MM.1S (cell line): ENCODE measurements around the gene MACROD2.

Experiments
- DNase-seq: peaks from one replicate; pipeline ENCODE4 v3.0.0-alpha.2; 2015
- H2AFZ ChIP-seq: fragments of 300-600 bp; sonication (generic); 2 replicates; pipeline ENCODE4 v1.6.0; 2016; ENCODE audit warnings: antibody characterized with exemption, low read length
- H3F3A ChIP-seq: fragments of 300-600 bp; sonication (generic); 2 replicates; pipeline ENCODE4 v1.6.1; 2016; ENCODE audit warnings: mild to moderate bottlenecking, antibody characterized with exemption, low read length, moderate library complexity, mixed read lengths; ENCODE audit not compliant: insufficient read depth
- H3K27ac ChIP-seq: fragments of 300-600 bp; sonication (generic); 2 replicates; pipeline ENCODE4 v1.5.1; 2016; ENCODE audit warnings: mild to moderate bottlenecking, low read length
- H3K27me3 ChIP-seq: fragments of 300-600 bp; sonication (generic); replicated peaks from 2 replicates; pipeline ENCODE4 v1.6.0; 2016; ENCODE audit warnings: low read length; ENCODE audit not compliant: insufficient read depth
- H3K36me3 ChIP-seq: fragments of 300-600 bp; sonication (generic); replicated peaks from 2 replicates; pipeline ENCODE4 v1.6.1; 2016; ENCODE audit warnings: mild to moderate bottlenecking, low read length, mixed read lengths; ENCODE audit not compliant: insufficient read depth
- H3K4me1 ChIP-seq: fragments of 300-600 bp; sonication (generic); 2 replicates; pipeline ENCODE4 v1.6.1; 2016; ENCODE audit warnings: low read length, mixed read lengths
- H3K4me2 ChIP-seq: fragments of 300-600 bp; sonication (generic); 2 replicates; pipeline ENCODE4 v1.6.0; 2016; ENCODE audit warnings: low read depth, low read length
- H3K4me3 ChIP-seq: fragments of 300-600 bp; sonication (generic); 2 replicates; pipeline ENCODE4 v1.5.1; 2016; ENCODE audit warnings: low read length, mixed read lengths
- H3K79me2 ChIP-seq: fragments of 300-600 bp; sonication (generic); 2 replicates; pipeline ENCODE4 v1.6.1; 2016; ENCODE audit warnings: mixed run types, low read length, mixed read lengths
- H3K9ac ChIP-seq: fragments of 300-600 bp; sonication (generic); 2 replicates; pipeline ENCODE4 v1.6.1; 2016; ENCODE audit warnings: low read length, mixed read lengths
- H3K9me2 ChIP-seq: fragments of 300-600 bp; sonication (generic); replicated peaks from 2 replicates; pipeline ENCODE4 v1.6.1; 2016; ENCODE audit warnings: mild to moderate bottlenecking, low read length, mixed read lengths; ENCODE audit not compliant: insufficient read depth
- H3K9me3 ChIP-seq: fragments of 300-600 bp; sonication (generic); replicated peaks from 2 replicates; pipeline ENCODE4 v1.6.1; 2016; ENCODE audit warnings: mild to moderate bottlenecking, low read length, mixed read lengths; ENCODE audit not compliant: insufficient read depth
- H4K20me1 ChIP-seq: fragments of 300-600 bp; sonication (generic); 2 replicates; pipeline ENCODE4 v1.6.1; 2016; ENCODE audit warnings: mild to moderate bottlenecking, low read length, moderate library complexity, mixed read lengths; ENCODE audit not compliant: insufficient read depth
- CTCF ChIP-seq: fragments of 300-600 bp; sonication (generic); IDR thresholded peaks from 2 replicates; pipeline ENCODE4 v1.5.1; 2016; ENCODE audit warnings: antibody characterized with exemption, low read length, mixed read lengths
- EZH2 ChIP-seq: fragments of 300-600 bp; sonication (generic); optimal IDR thresholded peaks from 2 replicates; pipeline ENCODE3; 2017; ENCODE audit warnings: low read depth, mild to moderate bottlenecking, antibody characterized with exemption, low read length, mixed read lengths
- EZH2phosphoT487 ChIP-seq: fragments of 300-600 bp; sonication (generic); IDR thresholded peaks from 2 replicates; pipeline ENCODE4 v1.6.1; 2018; ENCODE audit warnings: antibody characterized with exemption, low read length

Gene MACROD2

GRCh38 chr20:15058841-15059240 is 1063.5 kb downstream of the MACROD2 start:
- Histone ChIP-seq H3K9me3 (no peaks in the 10 kb centered on the region), H3K9me2 (no peaks in the 10 kb centered on the region), H3F3A (no peaks in the 10 kb centered on the region), H4K20me1 (no peaks in the 10 kb centered on the region), H3K4me2 (no peak overlapping the region), H3K79me2 (no peaks in the 10 kb centered on the region), H3K27me3 (no peaks in the 10 kb centered on the region), H3K9ac (no peak overlapping the region), H3K36me3 (no peaks in the 10 kb centered on the region), H2AFZ (no peak overlapping the region), H3K4me1 (no peaks in the 10 kb centered on the region), H3K27ac (no peak overlapping the region), H3K4me3 (no peak overlapping the region)
- DNase-seq = no peak
- TF ChIP-seq CTCF (no peak), EZH2phosphoT487 (no peak), EZH2 (no peak)

DNA sequence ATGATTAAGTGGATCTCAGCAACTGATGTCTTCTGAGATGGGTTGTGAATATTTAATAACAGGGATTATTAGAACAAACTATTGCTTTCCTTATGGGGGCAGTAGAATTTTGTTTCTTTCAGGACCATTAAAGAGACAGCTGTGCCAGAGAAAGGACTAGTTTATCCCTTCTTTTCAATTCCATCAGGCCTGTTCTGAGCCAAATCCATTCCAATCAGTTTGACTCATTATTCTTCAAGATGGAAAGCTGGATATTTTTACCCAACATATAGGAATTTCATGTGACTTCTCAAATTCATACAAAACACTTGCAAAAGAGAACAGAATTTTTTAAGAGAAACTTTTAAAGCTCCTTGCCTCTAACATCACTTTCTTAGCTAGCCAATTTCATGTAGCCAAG is 1064.1 kb downstream of the MACROD2 start:
- H3K36me3 ChIP-seq = no peaks in the 10 kb centered on the region
- H3K4me2 ChIP-seq = no peak overlapping the region
- no peak for DNase-seq
- H3K27me3 ChIP-seq = no peaks in the 10 kb centered on the region
- H3K9me2 ChIP-seq = no peaks in the 10 kb centered on the region
- TF ChIP-seq EZH2phosphoT487 = no peak
- no peak for TF ChIP-seq EZH2
- TF ChIP-seq CTCF = no peak
- H3K9ac ChIP-seq = no peak overlapping the region
- H3K4me3 ChIP-seq = no peak overlapping the region
- no peaks in the 10 kb centered on the region for H3K9me3 ChIP-seq
- H2AFZ ChIP-seq = no peak overlapping the region
- no peaks in the 10 kb centered on the region for H3F3A ChIP-seq
- no peak overlapping the region for H3K27ac ChIP-seq
- no peaks in the 10 kb centered on the region for H3K79me2 ChIP-seq
- no peaks in the 10 kb centered on the region for H3K4me1 ChIP-seq
- no peaks in the 10 kb centered on the region for H4K20me1 ChIP-seq

GRCh38 chr20:15060265-15061060 is 1065.1 kb downstream of the MACROD2 start:
- Histone ChIP-seq H3K27ac (no peak overlapping the region), H3K27me3 (no peaks in the 10 kb centered on the region), H3K9me2 (no peaks in the 10 kb centered on the region), H4K20me1 (no peaks in the 10 kb centered on the region), H3K36me3 (no peaks in the 10 kb centered on the region), H3K9me3 (no peaks in the 10 kb centered on the region), H3K4me1 (no peaks in the 10 kb centered on the region), H3K4me3 (no peak overlapping the region), H3F3A (no peaks in the 10 kb centered on the region), H3K4me2 (no peak overlapping the region), H2AFZ (no peak overlapping the region), H3K9ac (no peak overlapping the region), H3K79me2 (no peaks in the 10 kb centered on the region)
- DNase-seq = no peak
- TF ChIP-seq EZH2phosphoT487 = no peak

DNA sequence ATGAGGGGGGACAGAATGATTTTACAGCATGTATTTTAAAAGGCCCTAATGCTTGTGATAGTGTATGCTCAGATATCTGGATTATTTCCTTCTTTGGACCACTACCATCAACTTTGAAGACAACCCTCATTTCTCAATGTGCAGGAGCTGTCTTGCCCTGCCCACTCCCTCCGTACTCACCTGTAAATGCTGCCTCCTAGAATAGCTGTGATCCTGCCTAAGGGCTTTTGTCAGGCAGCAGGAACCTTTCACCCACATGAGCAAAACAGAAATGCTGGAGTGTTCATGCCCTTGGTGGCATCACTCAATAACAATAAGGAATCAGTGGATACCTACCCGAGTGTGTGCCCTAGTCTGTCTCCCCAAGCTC is 1065.7 kb downstream of the MACROD2 start:
- DNase-seq = no peak
- no peak overlapping the region for H3K4me2 ChIP-seq
- no peaks in the 10 kb centered on the region for H3K9me3 ChIP-seq
- H3K4me3 ChIP-seq = no peak overlapping the region
- H3K9ac ChIP-seq = no peak overlapping the region
- TF ChIP-seq CTCF = no peak
- TF ChIP-seq EZH2phosphoT487 = no peak
- TF ChIP-seq EZH2 = no peak
- H2AFZ ChIP-seq = no peak overlapping the region
- no peak overlapping the region for H3K27ac ChIP-seq
- no peaks in the 10 kb centered on the region for H3K27me3 ChIP-seq
- H3K9me2 ChIP-seq = no peaks in the 10 kb centered on the region
- no peaks in the 10 kb centered on the region for H3F3A ChIP-seq
- H3K4me1 ChIP-seq = no peaks in the 10 kb centered on the region
- no peaks in the 10 kb centered on the region for H3K36me3 ChIP-seq
- H4K20me1 ChIP-seq = no peaks in the 10 kb centered on the region
- no peaks in the 10 kb centered on the region for H3K79me2 ChIP-seq
